ENCODE measurements around the gene PLA2G4F.

GRCh38 chr15:42093966-42094365 is 62.5 kb downstream of the PLA2G4F start:
- TF ChIP-seq CTCF (IDR thresholded peaks at IDR 0.05), result no peak
- TF ChIP-seq POLR2A (IDR thresholded peaks at IDR 0.05), result no peak
